NB4 (cell line): ENCODE measurements around the gene SUN2.

Experiments
- DNase-seq: peaks from one replicate; pipeline ENCODE4 v3.0.0; 2010; ENCODE audit warnings: low read depth
- H3K4me3 ChIP-seq: one replicate; pipeline ENCODE4 v1.5.1; 2011; ENCODE audit warnings: mild to moderate bottlenecking, low read depth, low read length, moderate library complexity
- CTCF ChIP-seq: IDR thresholded peaks from one replicate; pipeline ENCODE4 v1.5.1; 2012; ENCODE audit warnings: low read depth, low read length
- MAX ChIP-seq: IDR thresholded peaks from 2 replicates; pipeline ENCODE4 v1.6.1; 2011; ENCODE audit warnings: low read depth, low read length
- MYC ChIP-seq: IDR thresholded peaks from 2 replicates; pipeline ENCODE4 v1.6.1; 2011; ENCODE audit warnings: low read depth, low read length
- POLR2A ChIP-seq: IDR thresholded peaks from 2 replicates; pipeline ENCODE4 v1.6.1; 2011; ENCODE audit warnings: mild to moderate bottlenecking; ENCODE audit not compliant: insufficient read length; ENCODE audit errors: extremely low read depth

SUN2 gene

GRCh38 chr22:38728871-38729796, 26.7 kb downstream of the SUN2 start:
- TF ChIP-seq POLR2A (no peak), MYC (no peak)
- H3K4me3 ChIP-seq, result no peak overlapping the region
- DNase-seq, result no peak

- DNase-seq, result no peak
- H3K4me3 ChIP-seq, result no peak overlapping the region
- TF ChIP-seq MYC, result no peak
- no peak for TF ChIP-seq CTCF
- TF ChIP-seq POLR2A, result no peak
- TF ChIP-seq MAX, result no peak
These were observed 28.0 kb downstream of the SUN2 start for GRCh38 chr22:38727530-38728451.

GRCh38 chr22:38727123-38727522, 28.7 kb downstream of the SUN2 start:
- TF ChIP-seq MAX (no peak), MYC (no peak), CTCF (no peak), POLR2A (no peak)
- no peak for DNase-seq
- no peak overlapping the region for H3K4me3 ChIP-seq

- TF ChIP-seq MYC, result no peak
- no peak for TF ChIP-seq CTCF
- no peak for TF ChIP-seq MAX
- TF ChIP-seq POLR2A, result no peak
- no peak overlapping the region for H3K4me3 ChIP-seq
- no peak for DNase-seq
These were observed 29.7 kb downstream of the SUN2 start for GRCh38 chr22:38725900-38726655.

GRCh38 chr22:38724926-38725571, 30.7 kb downstream of the SUN2 start:
- peak; percentile 30 for TF ChIP-seq CTCF
- no peak for TF ChIP-seq POLR2A
- peak; percentile 54 for DNase-seq
- H3K4me3 ChIP-seq, result no peak overlapping the region
